Esophagus squamous epithelium (tissue), 4 donors: ENCODE measurements around the gene ACAD8.

Experiments
- CTCF ChIP-seq, 6 experiments: fragments of 450-650 bp in 4 of 6; fragments of 200-600 bp in 2 of 6; sonication (generic) in 2 of 6; IDR thresholded peaks; one replicate each; pipeline ENCODE4 v1.5.1; 2016 to 2019; ENCODE audit warnings: antibody characterized with exemption in 6 of 6, mild to moderate bottlenecking in 4 of 6, moderate library complexity in 4 of 6
- POLR2A ChIP-seq, 4 donors: fragments of 450-650 bp; IDR thresholded peaks; one replicate each; pipeline ENCODE4 v1.6.1; 2017; ENCODE audit warnings: antibody characterized with exemption in 4 of 4, mild to moderate bottlenecking in 4 of 4, moderate library complexity in 3 of 4

DNA sequence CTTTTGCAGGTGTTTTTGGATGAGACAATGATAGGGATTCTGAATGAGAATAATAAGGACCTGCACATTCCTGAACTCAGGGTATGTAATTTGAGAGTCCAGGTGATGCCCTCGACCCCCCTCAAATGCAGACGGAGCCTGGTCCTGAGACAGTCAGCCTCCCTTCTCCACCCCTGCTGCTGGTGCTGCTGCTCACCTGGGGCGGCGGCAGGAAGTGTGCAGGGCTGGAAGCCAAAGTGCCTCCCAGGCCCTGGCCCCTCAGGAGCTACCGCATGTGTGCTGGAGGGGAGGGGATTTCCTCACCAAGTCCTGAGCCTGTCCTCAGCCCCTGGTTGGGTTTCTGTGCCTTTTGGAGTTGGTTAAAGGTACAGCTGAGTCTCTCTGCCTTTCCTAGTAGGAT is 59.4 kb downstream of the ACAD8 start:
- TF ChIP-seq CTCF (IDR thresholded peaks at IDR 0.05) (no peak), POLR2A (IDR thresholded peaks at IDR 0.05) (no peak)
